SK-N-DZ (cell line): Measurements from ENCODE around the gene GOLGA8O. TPM values are rescaled to one million over a fixed set of nuclear protein-coding genes. Genes with fewer than 3 reads are reported as not detected.
"Not testable (repeated sequence)": the region's sequence is repeated elsewhere in the genome, so short reads cannot be mapped to it uniquely, and the experiment has no call there.

ENCODE experiments used
- DNase-seq: peaks from one replicate; pipeline ENCODE4 v3.0.0-alpha.2; 2015; ENCODE audit warnings: low spot score
- polyA plus RNA-seq, 2 experiments: library from polyadenylated mRNA; depleted of rRNA; stranded (reverse); fragments of >200 nt; gene quantifications; 2 replicates each; pipeline ENCODE4 v1.2.3, GENCODE V29; 2014
- small RNA-seq, 2 experiments: library from RNA; depleted of rRNA; stranded (forward); fragments of <200 nt; gene quantifications; one replicate each; pipeline ENCODE3, GENCODE V24; 2014

The GOLGA8O gene
- not detected in 2 replicates for polyA plus RNA-seq (2014; cell fraction: cytosol; rRNA removed)
- 0.46 TPM in 1 of 2 replicates, not detected in the other for polyA plus RNA-seq (2014; cell fraction: nucleus; rRNA removed)

GRCh38 chr15:32455534-32455933, at the start of gene GOLGA8O:
GOLGA8O (minus strand) TSS chr15:32455634; CDS start chr15:32455536, 98 bp downstream.
- not testable (repeated sequence) for DNase-seq

GRCh38 chr15:32504152-32504811, 48.8 kb upstream of the GOLGA8O start:
- DNase-seq, result not testable (repeated sequence)

GRCh38 chr15:32502946-32503345, 47.5 kb upstream of the GOLGA8O start:
- not testable (repeated sequence) for DNase-seq

- not testable (repeated sequence) for DNase-seq
These were observed 37.3 kb upstream of the GOLGA8O start for GRCh38 chr15:32492768-32493167.

- DNase-seq, result not testable (repeated sequence)
These were observed 31.0 kb upstream of the GOLGA8O start for GRCh38 chr15:32486474-32486873.

- not testable (repeated sequence) for DNase-seq
These were observed 27.9 kb upstream of the GOLGA8O start for GRCh38 chr15:32483377-32483776.

- DNase-seq, result not testable (repeated sequence)
These were observed 26.2 kb upstream of the GOLGA8O start for GRCh38 chr15:32481683-32482082.

GRCh38 chr15:32468076-32468475, 12.6 kb upstream of the GOLGA8O start:
- DNase-seq, result not testable (repeated sequence)

- not testable (repeated sequence) for DNase-seq
These were observed 14.9 kb downstream of the GOLGA8O start for GRCh38 chr15:32440445-32440977.

GRCh38 chr15:32434102-32434963, 21.1 kb downstream of the GOLGA8O start:
- not testable (repeated sequence) for DNase-seq

- DNase-seq, result not testable (repeated sequence)
These were observed 27.8 kb downstream of the GOLGA8O start for GRCh38 chr15:32427635-32428034.

GRCh38 chr15:32426511-32426910, 28.9 kb downstream of the GOLGA8O start:
- DNase-seq, result not testable (repeated sequence)

- DNase-seq, result not testable (repeated sequence)
These were observed 47.5 kb downstream of the GOLGA8O start for GRCh38 chr15:32407903-32408302.

GRCh38 chr15:32403192-32403591, 52.2 kb downstream of the GOLGA8O start, which contains the start of gene GOLGA8K:
GOLGA8K (minus strand) TSS chr15:32403292; CDS start chr15:32403194, 98 bp downstream.
- DNase-seq, result not testable (repeated sequence)

- not testable (repeated sequence) for DNase-seq
These were observed 58.9 kb downstream of the GOLGA8O start for GRCh38 chr15:32396522-32396921.

Small RNAs within 50 kb of the gene (small RNA-seq; reads per million reads assigned to genes)
- gene AC135983.5, result 0 reads per million in 2 experiments
- gene RF00096, result 0 to 0.76 reads per million in 2 experiments
- gene RN7SL539P, result 0 reads per million in 2 experiments
